Measurements from ENCODE around the gene PCDHGA1. TPM values are rescaled to one million over a fixed set of nuclear protein-coding genes. Genes with fewer than 3 reads are reported as not detected.

Gene PCDHGA1
- total and polyA plus RNA-seq, 4 donors, result 0.05 to 0.08 (median 0.05) TPM; not detected in 1

GRCh38 chr5:141319699-141320098 is 10.6 kb upstream of the PCDHGA1 start:
- no peak for DNase-seq (ENCODE audit: low spot score)
- no peak overlapping the region for H3K27ac ChIP-seq (ENCODE audit: low read depth in 1 of 2, low read length in 2 of 2)
- no peaks in the 10 kb centered on the region for H3K27me3 ChIP-seq (ENCODE audit: control insufficient read depth in 4 of 4, insufficient read depth in 4 of 4, low read length in 3 of 4)
- peaks cover 32 to 60% (median 40%) of the 10 kb centered on the region in 4 donors for H3K9me3 ChIP-seq (ENCODE audit: control insufficient read depth in 4 of 4, low read length in 3 of 4)
- peaks cover 0 to 17% (median 4%) of the 10 kb centered on the region in 4 donors for H3K4me1 ChIP-seq (ENCODE audit: control insufficient read depth in 4 of 4, insufficient read depth in 4 of 4, low read length in 3 of 4)
- 81% methylated on average over 5 of the region's 5 CpGs for WGBS
- H3K9ac ChIP-seq (ENCODE audit: low read depth in 1 of 2, low read length in 2 of 2), result no peak overlapping the region
- peak overlapping the region; percentile 66 to 97 (median 96) for H3K4me3 ChIP-seq (ENCODE audit: low read depth in 1 of 3, low read length in 3 of 3)
- H3K36me3 ChIP-seq (ENCODE audit: control insufficient read depth in 4 of 4, insufficient read depth in 3 of 4, low read depth in 1 of 4, low read length in 3 of 4), result peaks cover 0 to 25% (median 21%) of the 10 kb centered on the region in 4 donors
- no peak for TF ChIP-seq JUND (IDR thresholded peaks at IDR 0.05)
- TF ChIP-seq FOXA2 (IDR thresholded peaks at IDR 0.05), result no peak
- no peak for TF ChIP-seq EGR1 (IDR thresholded peaks at IDR 0.05; ENCODE audit: low read depth in 2 of 2)
- TF ChIP-seq ZBTB33 (IDR thresholded peaks at IDR 0.05), result no peak
- no peak for TF ChIP-seq GABPA (IDR thresholded peaks at IDR 0.05 in 1 of 2, conservative IDR thresholded peaks at IDR 0.05 in 1 of 2)
- no peak for TF ChIP-seq FOXA1 (IDR thresholded peaks at IDR 0.05)
- TF ChIP-seq SP1 (IDR thresholded peaks at IDR 0.05), result no peak
- TF ChIP-seq NR2F2 (IDR thresholded peaks at IDR 0.05), result no peak
- no peak for TF ChIP-seq HNF4A (conservative IDR thresholded peaks at IDR 0.05)
- no peak for TF ChIP-seq ATF3 (IDR thresholded peaks at IDR 0.05)
- TF ChIP-seq REST (IDR thresholded peaks at IDR 0.05), result no peak
- TF ChIP-seq TAF1 (conservative IDR thresholded peaks at IDR 0.05), result no peak
- TF ChIP-seq RAD21 (IDR thresholded peaks at IDR 0.05), result no peak

- Histone ChIP-seq H3K27ac (ENCODE audit: low read depth in 1 of 2, low read length in 2 of 2) (peak within 1 kb of the TSS; percentile 91 to 97), H3K4me1 (ENCODE audit: control insufficient read depth in 4 of 4, insufficient read depth in 4 of 4, low read length in 3 of 4) (peaks cover 0 to 17% (median 4%) of the 10 kb centered on the region in 4 donors), H3K9ac (ENCODE audit: low read depth in 1 of 2, low read length in 2 of 2) (peak within 1 kb of the TSS; percentile 68 to 91), H3K9me3 (ENCODE audit: control insufficient read depth in 4 of 4, low read length in 3 of 4) (peaks cover 29 to 55% (median 37%) of the 10 kb centered on the region in 4 donors), H3K4me3 (ENCODE audit: low read depth in 1 of 3, low read length in 3 of 3) (peak within 1 kb of the TSS; percentile 66 to 97 (median 96)), H3K27me3 (ENCODE audit: control insufficient read depth in 4 of 4, insufficient read depth in 4 of 4, low read length in 3 of 4) (no peaks in the 10 kb centered on the region), H3K36me3 (ENCODE audit: control insufficient read depth in 4 of 4, insufficient read depth in 3 of 4, low read depth in 1 of 4, low read length in 3 of 4) (peaks cover 0 to 27% (median 21%) of the 10 kb centered on the region in 4 donors)
- 2% methylated on average over 67 of the region's 67 CpGs for WGBS
- DNase-seq (ENCODE audit: low spot score), result peak; percentile 86
- no peak for TF ChIP-seq RXRA (IDR thresholded peaks at IDR 0.05)
- TF ChIP-seq ZBTB33 (IDR thresholded peaks at IDR 0.05), result peak; percentile 98
- TF ChIP-seq ATF3 (IDR thresholded peaks at IDR 0.05), result peak; percentile 2
- TF ChIP-seq FOXA2 (IDR thresholded peaks at IDR 0.05), result no peak
- TF ChIP-seq MAX (IDR thresholded peaks at IDR 0.05), result no peak
- TF ChIP-seq GABPA (IDR thresholded peaks at IDR 0.05 in 1 of 2, conservative IDR thresholded peaks at IDR 0.05 in 1 of 2), result peak; percentile 47 to 87
- no peak for TF ChIP-seq HNF4G (IDR thresholded peaks at IDR 0.05)
- TF ChIP-seq HNF4A (conservative IDR thresholded peaks at IDR 0.05), result no peak
- no peak for TF ChIP-seq JUND (IDR thresholded peaks at IDR 0.05)
- peak; percentile 99 for TF ChIP-seq YY1 (IDR thresholded peaks at IDR 0.05)
- TF ChIP-seq SP1 (IDR thresholded peaks at IDR 0.05), result no peak
- peak; percentile 85 for TF ChIP-seq CTCF (IDR thresholded peaks at IDR 0.05; ENCODE audit: low read depth, low read length, missing input control)
- peak; percentile 56 to 65 for TF ChIP-seq RAD21 (IDR thresholded peaks at IDR 0.05)
- TF ChIP-seq FOXA1 (IDR thresholded peaks at IDR 0.05), result no peak
- TF ChIP-seq TAF1 (conservative IDR thresholded peaks at IDR 0.05), result peak; percentile 85
- no peak for TF ChIP-seq NR2F2 (IDR thresholded peaks at IDR 0.05)
- TF ChIP-seq EGR1 (IDR thresholded peaks at IDR 0.05; ENCODE audit: low read depth in 2 of 2), result no peak
Observed at GRCh38 chr5:141320225-141321169, 9.8 kb upstream of the PCDHGA1 start, which contains the start of gene TAF7. TAF7 (minus strand) TSS chr5:141320784; CDS start chr5:141320044, 740 bp downstream.

All from liver (tissue), 9 donors.